Uterus (tissue), 4 donors: ENCODE measurements around the gene UNC93A. TPM values are rescaled to one million over a fixed set of nuclear protein-coding genes. Genes with fewer than 3 reads are reported as not detected.
"Not testable (repeated sequence)": the region's sequence is repeated elsewhere in the genome, so short reads cannot be mapped to it uniquely, and the experiment has no call there.

Source experiments
- DNase-seq, 2 donors: peaks; one replicate each; pipeline ENCODE4 v3.0.0-alpha.2; 2019 to 2020
- H3K27ac ChIP-seq, 2 donors: fragments of 200-600 bp; sonication (generic); 1 replicate in 1 of 2; 2 replicates in 1 of 2; pipeline ENCODE4 v1.5.1; 2016 to 2018
- H3K27me3 ChIP-seq, 2 donors: fragments of 200-600 bp; sonication (generic); one replicate each; pipeline ENCODE4 v1.5.1; 2018 to 2019; ENCODE audit warnings: control low read depth in 1 of 2
- H3K36me3 ChIP-seq, 2 donors: fragments of 200-600 bp; sonication (generic); one replicate each; pipeline ENCODE4 v1.5.1; 2019; ENCODE audit warnings: control low read depth in 1 of 2
- H3K4me1 ChIP-seq, 2 donors: fragments of 200-600 bp; sonication (generic); one replicate each; pipeline ENCODE4 v1.5.1; 2018 to 2019; ENCODE audit warnings: control low read depth in 1 of 2
- H3K4me3 ChIP-seq, 2 donors: fragments of 200-600 bp; sonication (generic); 1 replicate in 1 of 2; 2 replicates in 1 of 2; pipeline ENCODE4 v1.5.1; 2018 to 2019; ENCODE audit warnings: mild to moderate bottlenecking in 1 of 2
- H3K9me3 ChIP-seq, 2 donors: fragments of 200-600 bp; sonication (generic); one replicate each; pipeline ENCODE4 v1.5.1; 2019; ENCODE audit warnings: control low read depth in 1 of 2
- POLR2A ChIP-seq, 2 donors: fragments of 450-650 bp; IDR thresholded peaks; one replicate each; pipeline ENCODE4 v1.6.1; 2016; ENCODE audit warnings: antibody characterized with exemption in 2 of 2, mild to moderate bottlenecking in 1 of 2, moderate library complexity in 1 of 2
- intact Hi-C: fragments of 100-400 bp; cut with DNase I; formaldehyde crosslinking; loops from one replicate; pipeline ENCODE4 v1.15.1; 2023; ENCODE audit warnings: low total_unique reads
- total RNA-seq, 4 donors: library from RNA; depleted of rRNA in 3 of 4; stranded (reverse); fragments of >200 nt in 3 of 4; gene quantifications; one replicate each; pipeline versions ENCODE4 v1.1.0 to v1.2.4, GENCODE V29; 2014 to 2023
- TF ChIP-seq, protein P1 (sequence below), 4 experiments: fragments of 200-600 bp in 2 of 4; fragments of 450-650 bp in 2 of 4; sonication (generic) in 2 of 4; IDR thresholded peaks; one replicate each; pipeline ENCODE4 v1.5.1; 2016 to 2019; ENCODE audit warnings: antibody characterized with exemption in 4 of 4, mild to moderate bottlenecking in 2 of 4, moderate library complexity in 1 of 4
- donor health status: DM: yes; HTN: yes; CAD: no.

Gene UNC93A
- total RNA-seq: under 1 TPM in 1 of 4 donors, not detected in 3; 0.97 TPM

DNA sequence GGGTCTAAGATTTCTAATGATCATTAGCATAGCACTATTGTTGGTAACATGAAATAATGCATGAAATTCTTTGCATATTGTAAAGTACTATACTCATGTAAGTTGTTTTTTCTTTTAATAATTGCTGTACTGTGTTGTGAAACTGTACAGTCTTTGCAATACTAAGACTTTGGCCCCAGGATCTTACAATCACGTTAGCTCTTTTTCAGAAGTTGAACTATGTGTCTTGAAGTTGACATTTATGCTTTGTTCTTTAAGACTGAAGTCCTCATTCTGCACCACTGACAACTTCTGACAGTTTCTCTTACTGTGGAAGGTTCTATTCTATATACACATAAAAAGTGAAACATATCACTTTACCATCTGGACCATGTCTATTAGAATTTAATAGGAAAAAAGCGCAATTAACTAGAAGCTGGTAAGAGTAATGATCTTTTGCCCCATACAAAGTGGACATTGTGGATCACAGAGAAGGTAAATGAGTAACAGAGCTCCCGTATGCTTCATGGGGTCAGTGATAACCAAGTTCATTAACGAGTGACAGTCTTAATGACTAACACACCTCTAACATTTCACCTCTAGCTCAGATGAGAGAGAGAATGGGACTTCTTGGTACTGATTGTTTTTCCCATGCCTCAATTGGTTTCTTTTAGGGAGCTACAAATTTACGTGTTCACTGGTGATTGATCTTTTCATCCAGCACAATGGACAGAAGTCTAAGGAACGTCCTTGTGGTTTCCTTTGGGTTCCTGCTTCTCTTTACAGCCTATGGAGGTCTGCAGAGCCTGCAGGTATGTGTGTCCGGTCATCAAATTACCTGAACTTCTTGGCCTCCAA lies at the start of gene UNC93A:
Gene UNC93A, plus strand, starts transcription at position 530 of the 837 bp plus-strand sequence. Its CDS starts 175 bp downstream, at position 705.
- no peak for TF ChIP-seq POLR2A (IDR thresholded peaks at IDR 0.05)
- TF ChIP-seq, protein P1, sequence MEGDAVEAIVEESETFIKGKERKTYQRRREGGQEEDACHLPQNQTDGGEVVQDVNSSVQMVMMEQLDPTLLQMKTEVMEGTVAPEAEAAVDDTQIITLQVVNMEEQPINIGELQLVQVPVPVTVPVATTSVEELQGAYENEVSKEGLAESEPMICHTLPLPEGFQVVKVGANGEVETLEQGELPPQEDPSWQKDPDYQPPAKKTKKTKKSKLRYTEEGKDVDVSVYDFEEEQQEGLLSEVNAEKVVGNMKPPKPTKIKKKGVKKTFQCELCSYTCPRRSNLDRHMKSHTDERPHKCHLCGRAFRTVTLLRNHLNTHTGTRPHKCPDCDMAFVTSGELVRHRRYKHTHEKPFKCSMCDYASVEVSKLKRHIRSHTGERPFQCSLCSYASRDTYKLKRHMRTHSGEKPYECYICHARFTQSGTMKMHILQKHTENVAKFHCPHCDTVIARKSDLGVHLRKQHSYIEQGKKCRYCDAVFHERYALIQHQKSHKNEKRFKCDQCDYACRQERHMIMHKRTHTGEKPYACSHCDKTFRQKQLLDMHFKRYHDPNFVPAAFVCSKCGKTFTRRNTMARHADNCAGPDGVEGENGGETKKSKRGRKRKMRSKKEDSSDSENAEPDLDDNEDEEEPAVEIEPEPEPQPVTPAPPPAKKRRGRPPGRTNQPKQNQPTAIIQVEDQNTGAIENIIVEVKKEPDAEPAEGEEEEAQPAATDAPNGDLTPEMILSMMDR (IDR thresholded peaks at IDR 0.05): no peak
- no peak for DNase-seq
- H3K36me3 ChIP-seq: no peaks in the 10 kb centered on the region
- no peaks in the 10 kb centered on the region for H3K27me3 ChIP-seq
- no peaks in the 10 kb centered on the region for H3K9me3 ChIP-seq
- H3K27ac ChIP-seq: no peak within 1 kb of the TSS
- no peaks in the 10 kb centered on the region for H3K4me1 ChIP-seq
- intact Hi-C loops: no loop called here
- no peak within 1 kb of the TSS for H3K4me3 ChIP-seq

- H3K27ac ChIP-seq, H3K4me1 ChIP-seq, H3K9me3 ChIP-seq, H3K27me3 ChIP-seq, DNase-seq, H3K4me3 ChIP-seq, intact Hi-C loops, H3K36me3 ChIP-seq: not testable (repeated sequence)
These were observed 49.6 kb upstream of the UNC93A start for GRCh38 chr6:167241321-167242134.

DNA sequence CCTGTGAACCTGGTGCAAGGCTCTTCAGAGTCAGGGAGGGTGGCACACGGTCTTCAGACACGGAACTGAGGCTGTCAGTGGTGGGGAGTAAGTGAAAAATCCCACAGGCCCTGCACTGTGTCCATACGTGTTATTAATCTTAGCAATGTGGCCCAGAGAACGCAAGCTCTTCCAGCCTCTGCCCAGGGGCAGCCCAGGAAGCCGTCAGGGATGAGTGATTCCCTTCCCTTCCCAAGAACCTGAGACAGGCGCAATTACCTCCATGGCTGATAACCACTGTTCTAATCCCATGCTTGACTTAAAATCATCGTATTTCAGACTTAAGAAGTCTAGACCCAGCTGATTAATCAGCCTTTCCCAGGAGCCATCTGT lies 49.0 kb upstream of the UNC93A start:
- H3K27ac ChIP-seq, H3K36me3 ChIP-seq, H3K4me3 ChIP-seq, H3K27me3 ChIP-seq, DNase-seq, H3K9me3 ChIP-seq, intact Hi-C loops, H3K4me1 ChIP-seq: not testable (repeated sequence)

DNA sequence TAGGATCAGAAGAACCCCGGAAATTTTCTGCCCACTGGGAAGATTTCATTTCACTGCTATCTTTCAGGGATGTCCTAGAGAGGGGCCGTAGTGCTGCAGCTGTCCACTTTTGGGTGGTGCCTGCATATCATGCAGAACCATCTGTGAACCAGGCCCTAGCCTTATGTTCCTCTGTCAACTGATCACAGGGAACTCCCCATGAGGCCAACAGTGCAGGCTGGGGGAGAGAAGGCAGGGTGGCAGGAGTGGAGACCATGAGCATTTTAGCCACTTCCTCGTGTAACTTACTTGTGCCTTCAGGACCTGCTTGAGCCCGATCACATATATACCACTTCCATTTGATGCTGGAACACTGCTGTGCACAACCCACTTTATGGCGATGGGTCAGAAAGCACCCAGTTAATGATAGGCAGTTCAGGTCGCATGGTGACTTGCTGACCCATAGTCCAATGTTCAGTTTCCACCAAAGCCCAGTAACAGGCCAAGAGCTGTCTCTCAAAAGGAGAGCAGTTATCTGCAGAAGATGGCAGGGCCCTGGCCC lies 48.5 kb upstream of the UNC93A start:
- H3K27ac ChIP-seq, H3K9me3 ChIP-seq, intact Hi-C loops, H3K4me3 ChIP-seq, DNase-seq, H3K4me1 ChIP-seq, H3K36me3 ChIP-seq, H3K27me3 ChIP-seq: not testable (repeated sequence)

GRCh38 chr6:167244064-167244960 lies 46.8 kb upstream of the UNC93A start:
- TF ChIP-seq, protein P1 (IDR thresholded peaks at IDR 0.05): no peak
- TF ChIP-seq POLR2A (IDR thresholded peaks at IDR 0.05): no peak
- intact Hi-C loops: no loop called here

DNA sequence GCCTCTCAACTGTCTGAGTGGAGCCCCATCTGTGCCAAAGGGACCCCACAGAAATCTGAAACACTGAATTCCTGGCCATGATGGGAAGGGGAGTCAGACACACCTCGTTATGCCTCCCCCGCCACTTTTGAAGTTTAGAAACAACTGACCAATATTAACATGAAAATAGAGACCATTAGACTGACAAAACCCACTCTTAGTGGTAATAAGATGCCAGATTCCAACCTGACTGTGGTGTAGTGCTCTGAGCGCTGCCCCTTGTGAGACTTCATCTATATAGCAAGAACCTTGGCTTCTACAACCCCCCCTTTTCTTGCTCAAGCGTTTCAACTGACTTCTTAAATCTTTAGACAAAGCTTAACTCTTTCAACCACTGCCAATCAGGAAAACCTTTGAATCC lies 46.1 kb upstream of the UNC93A start:
- no peak for DNase-seq
- Histone ChIP-seq H3K9me3 (no peaks in the 10 kb centered on the region), H3K4me3 (no peak overlapping the region), H3K27me3 (no peaks in the 10 kb centered on the region), H3K27ac (no peak overlapping the region), H3K36me3 (no peaks in the 10 kb centered on the region), H3K4me1 (no peaks in the 10 kb centered on the region)
- TF ChIP-seq POLR2A (IDR thresholded peaks at IDR 0.05): no peak
- TF ChIP-seq, protein P1 (IDR thresholded peaks at IDR 0.05): no peak
- intact Hi-C loops: no loop called here

More at GRCh38 chr6:167244064-167244960, 46.8 kb upstream of the UNC93A start:
- Histone ChIP-seq H3K27ac (no peak overlapping the region), H3K4me1 (no peaks in the 10 kb centered on the region), H3K9me3 (no peaks in the 10 kb centered on the region), H3K36me3 (no peaks in the 10 kb centered on the region), H3K4me3 (no peak overlapping the region), H3K27me3 (no peaks in the 10 kb centered on the region)
- no peak for DNase-seq
